ENCODE data around the gene CCDC107.

CCDC107 gene

DNA sequence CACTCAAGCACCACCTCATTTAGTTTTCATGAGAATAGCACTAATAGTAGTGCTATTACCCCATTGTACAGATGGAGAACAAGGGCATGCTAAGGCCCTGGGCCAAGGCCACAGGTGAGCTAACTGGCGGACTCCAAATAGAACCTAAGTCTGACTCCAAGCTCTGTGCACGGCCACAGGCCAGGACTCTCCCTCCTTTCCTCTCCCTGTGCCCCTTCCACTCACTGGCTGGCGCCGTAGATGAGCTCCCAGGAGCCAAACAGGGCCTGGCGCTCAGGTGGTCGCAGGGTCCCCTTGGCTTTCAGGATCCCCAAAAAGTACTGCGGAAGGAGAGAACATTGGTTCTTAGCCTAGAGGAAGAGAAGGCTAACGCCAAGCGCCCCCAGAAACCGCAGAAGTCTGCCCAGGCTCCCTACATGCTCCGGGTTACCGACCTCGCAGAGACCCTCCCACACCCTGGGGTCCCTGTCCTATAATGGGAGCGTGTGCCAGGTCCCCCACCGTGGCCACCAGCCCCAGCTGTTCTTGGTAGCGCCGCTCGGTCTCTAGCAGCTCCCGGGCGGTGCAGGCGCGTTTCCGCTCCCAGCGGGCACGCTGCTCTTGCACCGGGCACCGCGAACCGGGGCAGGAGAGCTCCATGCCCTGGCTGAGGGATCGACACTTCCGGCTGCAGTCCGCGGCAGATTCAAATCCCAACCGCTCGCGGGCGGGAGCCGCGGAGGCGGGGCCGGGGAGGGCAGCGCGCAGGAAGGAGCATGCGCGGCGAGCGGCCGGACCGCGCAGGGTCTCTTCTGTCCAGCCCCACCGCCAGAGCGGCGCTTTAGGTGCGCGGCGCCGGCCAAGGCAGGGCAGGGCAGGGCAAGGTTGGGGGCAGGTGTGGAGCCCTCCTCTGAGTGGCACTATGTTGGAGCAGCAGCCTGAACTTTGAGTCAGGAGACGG lies 6.7 kb downstream of the CCDC107 start, which contains the start of gene ARHGEF39:
ARHGEF39 (minus strand) TSS at position 665 of the 940 bp plus-strand sequence; CDS start at position 639, 26 bp downstream.
- DNase-seq, result peak; percentile 88

DNA sequence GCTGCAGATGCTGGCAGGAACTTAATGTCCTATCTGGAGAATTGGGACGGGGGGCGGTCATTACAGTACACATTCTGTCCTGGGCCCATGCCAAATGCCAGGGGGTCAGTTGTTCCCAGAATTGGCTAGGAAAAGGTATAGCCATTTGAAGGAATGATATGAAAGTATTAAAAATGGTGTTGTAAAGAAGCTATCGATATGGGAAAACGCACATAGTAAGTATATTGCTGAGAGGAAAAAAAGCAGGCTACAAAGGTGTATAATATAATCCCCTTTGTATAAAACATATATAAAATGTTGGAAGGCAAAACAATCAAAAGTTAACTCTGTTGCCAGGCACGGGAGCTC lies 7.4 kb downstream of the CCDC107 start:
- no peak for DNase-seq

DNA sequence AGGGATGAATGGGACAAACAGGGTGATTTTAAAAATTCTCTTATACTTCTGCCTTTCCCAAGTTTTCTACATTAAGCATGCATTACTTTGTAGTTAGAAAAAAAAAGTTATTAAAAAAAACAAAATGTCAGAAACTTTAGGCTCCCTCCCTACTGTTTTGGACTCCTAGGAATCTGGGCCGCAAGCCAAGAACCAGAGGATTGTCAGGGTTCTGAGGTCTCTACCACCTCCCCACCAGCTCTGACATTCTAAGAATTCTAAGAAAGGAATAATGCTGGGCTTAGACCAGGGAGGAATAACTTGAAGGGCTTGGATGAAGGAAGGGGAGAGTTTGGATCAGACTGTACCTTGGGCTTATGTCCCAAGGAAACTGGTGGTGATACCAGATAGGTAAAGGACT lies 8.0 kb downstream of the CCDC107 start:
- DNase-seq, result no peak

DNA sequence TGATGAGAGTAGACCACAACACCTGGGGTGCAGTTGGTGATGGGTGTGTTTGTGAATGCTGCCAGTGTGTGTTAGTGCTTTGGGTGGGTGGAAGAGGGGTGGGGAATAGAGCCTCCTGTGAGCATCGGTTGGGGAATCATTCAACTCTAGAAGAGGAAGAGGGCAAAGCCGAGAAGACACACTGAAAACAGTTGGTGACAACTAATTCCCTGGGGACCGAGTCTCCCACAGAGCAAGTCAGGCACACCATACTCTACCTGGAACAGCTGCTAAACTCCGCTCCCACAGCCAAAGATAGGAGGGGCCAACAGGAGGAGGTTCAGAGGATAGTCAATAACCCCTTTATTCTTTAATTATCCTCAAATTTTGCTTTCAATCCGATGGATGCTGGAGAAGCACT lies 8.5 kb downstream of the CCDC107 start:
- DNase-seq, result no peak

DNA sequence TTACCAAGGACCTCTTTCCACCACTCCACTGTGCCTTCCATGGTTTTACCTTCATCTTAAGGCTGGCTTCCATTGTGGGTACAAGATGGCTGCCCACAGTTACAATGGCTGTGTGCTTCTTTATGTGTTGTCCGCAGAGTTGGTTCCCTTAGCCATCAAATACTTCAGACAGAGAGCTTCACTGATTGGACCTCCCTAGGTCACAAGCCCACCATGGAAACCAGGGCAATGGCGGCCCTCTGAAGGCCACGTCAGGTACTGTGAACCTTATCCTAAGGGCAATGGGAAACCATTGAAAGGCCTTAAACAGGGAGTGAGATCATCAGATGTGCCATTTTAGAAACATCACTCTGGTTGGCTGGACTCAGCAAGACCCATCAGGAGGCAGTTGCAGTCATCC lies 9.8 kb downstream of the CCDC107 start:
- DNase-seq, result no peak

DNA sequence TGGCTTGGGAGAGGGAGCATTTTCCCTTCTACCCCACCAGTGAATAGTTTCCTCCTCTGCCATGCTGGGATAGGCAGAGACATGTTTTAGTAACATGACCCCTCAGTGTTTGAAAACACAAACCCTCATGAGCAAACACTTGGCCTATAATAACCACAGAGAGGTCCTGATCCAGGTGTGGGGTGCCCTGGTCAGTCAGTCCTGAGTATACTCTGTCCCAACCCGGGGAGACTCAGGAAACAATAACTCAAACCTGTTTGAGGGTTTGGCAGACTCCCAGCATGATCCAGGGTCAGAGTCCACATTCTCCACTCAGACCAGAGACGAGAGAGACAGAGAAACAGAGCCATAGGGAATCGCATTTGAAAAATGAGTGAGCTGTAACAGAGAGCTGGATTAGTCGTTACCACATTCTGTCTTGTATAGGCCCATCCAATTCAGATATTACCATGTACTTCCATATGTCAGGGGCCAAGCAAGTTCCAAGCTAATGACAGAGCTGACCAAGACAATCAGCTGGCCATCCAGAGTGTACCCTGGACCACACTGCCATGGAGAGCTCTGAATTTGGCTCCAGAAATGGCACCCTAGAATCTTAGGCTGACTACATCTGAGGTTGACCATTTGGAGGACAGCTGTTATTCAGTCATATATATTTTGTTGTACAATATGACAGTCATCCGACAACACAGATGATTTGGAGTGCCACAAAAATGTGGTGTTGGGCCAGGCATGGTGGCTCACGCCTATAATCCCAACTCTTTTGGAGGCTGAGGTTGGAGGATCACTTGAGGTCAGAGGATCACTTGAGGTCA lies 11.4 kb downstream of the CCDC107 start:
- no peak for DNase-seq

DNA sequence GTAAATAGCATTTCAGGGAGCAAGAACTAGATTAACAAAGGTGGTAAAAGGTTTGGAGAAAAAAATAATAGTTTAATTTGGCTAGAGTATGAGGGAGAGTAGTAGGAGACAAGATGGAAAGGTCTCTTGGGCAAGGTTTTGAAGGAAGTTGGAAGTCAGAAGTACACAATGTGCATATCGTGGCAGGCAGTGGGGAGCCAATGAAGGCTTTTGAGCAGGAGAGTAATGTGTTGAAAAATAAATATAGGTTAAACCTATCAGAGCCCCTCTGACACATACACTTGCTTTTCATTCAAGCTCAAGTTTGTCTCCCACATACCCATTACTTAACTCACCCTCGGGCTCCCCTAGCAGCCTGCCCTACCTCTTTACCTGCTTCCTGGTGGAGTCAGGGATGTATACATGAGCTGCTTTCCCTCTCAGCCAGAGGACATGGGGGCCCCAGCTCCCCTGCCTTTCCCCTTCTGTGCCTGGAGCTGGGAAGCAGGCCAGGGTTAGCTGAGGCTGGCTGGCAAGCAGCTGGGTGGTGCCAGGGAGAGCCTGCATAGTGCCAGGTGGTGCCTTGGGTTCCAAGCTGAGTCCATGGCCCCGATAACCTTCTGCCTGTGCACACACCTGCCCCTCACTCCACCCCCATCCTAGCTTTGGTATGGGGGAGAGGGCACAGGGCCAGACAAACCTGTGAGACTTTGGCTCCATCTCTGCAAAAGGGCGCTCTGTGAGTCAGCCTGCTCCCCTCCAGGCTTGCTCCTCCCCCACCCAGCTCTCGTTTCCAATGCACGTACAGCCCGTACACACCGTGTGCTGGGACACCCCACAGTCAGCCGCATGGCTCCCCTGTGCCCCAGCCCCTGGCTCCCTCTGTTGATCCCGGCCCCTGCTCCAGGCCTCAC lies 15.3 kb downstream of the CCDC107 start, which contains the start of gene CA9:
CA9 (plus strand) TSS at position 797 of the 893 bp plus-strand sequence; CDS start at position 829, 32 bp downstream.
- no peak for DNase-seq

DNA sequence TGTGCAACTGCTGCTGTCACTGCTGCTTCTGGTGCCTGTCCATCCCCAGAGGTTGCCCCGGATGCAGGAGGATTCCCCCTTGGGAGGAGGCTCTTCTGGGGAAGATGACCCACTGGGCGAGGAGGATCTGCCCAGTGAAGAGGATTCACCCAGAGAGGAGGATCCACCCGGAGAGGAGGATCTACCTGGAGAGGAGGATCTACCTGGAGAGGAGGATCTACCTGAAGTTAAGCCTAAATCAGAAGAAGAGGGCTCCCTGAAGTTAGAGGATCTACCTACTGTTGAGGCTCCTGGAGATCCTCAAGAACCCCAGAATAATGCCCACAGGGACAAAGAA lies 15.9 kb downstream of the CCDC107 start:
- no peak for DNase-seq

DNA sequence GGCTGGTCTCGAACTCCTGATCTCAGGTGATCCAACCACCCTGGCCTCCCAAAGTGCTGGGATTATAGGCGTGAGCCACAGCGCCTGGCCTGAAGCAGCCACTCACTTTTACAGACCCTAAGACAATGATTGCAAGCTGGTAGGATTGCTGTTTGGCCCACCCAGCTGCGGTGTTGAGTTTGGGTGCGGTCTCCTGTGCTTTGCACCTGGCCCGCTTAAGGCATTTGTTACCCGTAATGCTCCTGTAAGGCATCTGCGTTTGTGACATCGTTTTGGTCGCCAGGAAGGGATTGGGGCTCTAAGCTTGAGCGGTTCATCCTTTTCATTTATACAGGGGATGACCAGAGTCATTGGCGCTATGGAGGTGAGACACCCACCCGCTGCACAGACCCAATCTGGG lies 17.1 kb downstream of the CCDC107 start:
- no peak for DNase-seq

DNA sequence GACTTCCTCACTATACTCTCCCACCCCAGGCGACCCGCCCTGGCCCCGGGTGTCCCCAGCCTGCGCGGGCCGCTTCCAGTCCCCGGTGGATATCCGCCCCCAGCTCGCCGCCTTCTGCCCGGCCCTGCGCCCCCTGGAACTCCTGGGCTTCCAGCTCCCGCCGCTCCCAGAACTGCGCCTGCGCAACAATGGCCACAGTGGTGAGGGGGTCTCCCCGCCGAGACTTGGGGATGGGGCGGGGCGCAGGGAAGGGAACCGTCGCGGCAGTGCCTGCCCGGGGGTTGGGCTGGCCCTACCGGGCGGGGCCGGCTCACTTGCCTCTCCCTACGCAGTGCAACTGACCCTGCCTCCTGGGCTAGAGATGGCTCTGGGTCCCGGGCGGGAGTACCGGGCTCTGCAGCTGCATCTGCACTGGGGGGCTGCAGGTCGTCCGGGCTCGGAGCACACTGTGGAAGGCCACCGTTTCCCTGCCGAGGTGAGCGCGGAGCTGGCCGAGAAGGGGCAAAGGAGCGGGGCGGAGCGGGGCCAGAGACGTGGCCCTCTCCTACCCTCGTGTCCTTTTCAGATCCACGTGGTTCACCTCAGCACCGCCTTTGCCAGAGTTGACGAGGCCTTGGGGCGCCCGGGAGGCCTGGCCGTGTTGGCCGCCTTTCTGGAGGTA lies 17.8 kb downstream of the CCDC107 start:
- DNase-seq, result peak; percentile 85

DNA sequence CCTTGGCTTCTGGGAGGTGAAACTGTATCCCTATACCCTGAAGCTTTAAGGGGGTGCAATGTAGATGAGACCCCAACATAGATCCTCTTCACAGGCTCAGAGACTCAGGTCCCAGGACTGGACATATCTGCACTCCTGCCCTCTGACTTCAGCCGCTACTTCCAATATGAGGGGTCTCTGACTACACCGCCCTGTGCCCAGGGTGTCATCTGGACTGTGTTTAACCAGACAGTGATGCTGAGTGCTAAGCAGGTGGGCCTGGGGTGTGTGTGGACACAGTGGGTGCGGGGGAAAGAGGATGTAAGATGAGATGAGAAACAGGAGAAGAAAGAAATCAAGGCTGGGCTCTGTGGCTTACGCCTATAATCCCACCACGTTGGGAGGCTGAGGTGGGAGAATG lies 21.0 kb downstream of the CCDC107 start:
- DNase-seq, result no peak

DNA sequence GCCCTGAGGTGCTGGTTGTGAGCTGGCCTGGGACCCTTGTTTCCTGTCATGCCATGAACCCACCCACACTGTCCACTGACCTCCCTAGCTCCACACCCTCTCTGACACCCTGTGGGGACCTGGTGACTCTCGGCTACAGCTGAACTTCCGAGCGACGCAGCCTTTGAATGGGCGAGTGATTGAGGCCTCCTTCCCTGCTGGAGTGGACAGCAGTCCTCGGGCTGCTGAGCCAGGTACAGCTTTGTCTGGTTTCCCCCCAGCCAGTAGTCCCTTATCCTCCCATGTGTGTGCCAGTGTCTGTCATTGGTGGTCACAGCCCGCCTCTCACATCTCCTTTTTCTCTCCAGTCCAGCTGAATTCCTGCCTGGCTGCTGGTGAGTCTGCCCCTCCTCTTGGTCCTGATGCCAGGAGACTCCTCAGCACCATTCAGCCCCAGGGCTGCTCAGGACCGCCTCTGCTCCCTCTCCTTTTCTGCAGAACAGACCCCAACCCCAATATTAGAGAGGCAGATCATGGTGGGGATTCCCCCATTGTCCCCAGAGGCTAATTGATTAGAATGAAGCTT lies 21.8 kb downstream of the CCDC107 start:
- DNase-seq, result no peak

DNA sequence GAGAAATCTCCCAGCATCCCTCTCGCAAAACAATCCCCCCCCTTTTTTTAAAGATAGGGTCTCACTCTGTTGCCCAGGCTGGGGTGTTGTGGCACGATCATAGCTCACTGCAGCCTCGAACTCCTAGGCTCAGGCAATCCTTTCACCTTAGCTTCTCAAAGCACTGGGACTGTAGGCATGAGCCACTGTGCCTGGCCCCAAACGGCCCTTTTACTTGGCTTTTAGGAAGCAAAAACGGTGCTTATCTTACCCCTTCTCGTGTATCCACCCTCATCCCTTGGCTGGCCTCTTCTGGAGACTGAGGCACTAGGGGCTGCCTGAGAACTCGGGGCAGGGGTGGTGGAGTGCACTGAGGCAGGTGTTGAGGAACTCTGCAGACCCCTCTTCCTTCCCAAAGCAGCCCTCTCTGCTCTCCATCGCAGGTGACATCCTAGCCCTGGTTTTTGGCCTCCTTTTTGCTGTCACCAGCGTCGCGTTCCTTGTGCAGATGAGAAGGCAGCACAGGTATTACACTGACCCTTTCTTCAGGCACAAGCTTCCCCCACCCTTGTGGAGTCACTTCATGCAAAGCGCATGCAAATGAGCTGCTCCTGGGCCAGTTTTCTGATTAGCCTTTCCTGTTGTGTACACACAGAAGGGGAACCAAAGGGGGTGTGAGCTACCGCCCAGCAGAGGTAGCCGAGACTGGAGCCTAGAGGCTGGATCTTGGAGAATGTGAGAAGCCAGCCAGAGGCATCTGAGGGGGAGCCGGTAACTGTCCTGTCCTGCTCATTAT lies 22.4 kb downstream of the CCDC107 start:
- no peak for DNase-seq

DNA sequence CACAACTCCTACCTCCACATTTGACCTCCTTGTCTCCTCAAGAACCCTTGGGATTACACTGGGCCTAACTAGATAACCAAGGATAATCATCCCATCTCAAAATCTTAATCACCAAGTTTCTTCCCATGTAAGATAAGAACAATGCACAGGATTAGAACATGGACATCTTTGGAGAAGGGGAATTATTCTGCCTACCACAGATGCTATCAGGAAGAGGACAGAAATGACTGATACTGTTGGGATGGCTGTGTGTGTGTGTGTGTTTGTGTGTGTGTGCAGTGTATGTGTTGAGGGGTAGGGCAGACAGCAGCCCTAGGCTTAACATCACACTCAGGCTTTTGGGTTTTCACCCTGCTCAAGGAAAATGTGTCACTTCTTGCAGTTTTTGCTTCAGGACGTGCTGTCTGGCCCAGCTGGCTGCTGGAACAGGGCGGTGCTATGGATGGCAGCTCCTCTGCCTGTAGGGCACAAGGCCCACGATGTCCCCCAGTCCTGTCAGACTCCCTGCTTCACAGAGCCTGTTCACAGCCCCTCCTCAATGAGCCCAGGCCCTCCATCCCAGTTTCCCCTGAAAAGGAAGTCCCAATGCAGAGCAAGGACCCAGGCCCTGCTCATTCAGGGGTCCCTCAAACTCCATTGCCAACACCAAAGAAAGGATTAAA lies 23.4 kb downstream of the CCDC107 start:
- DNase-seq, result no peak

DNA sequence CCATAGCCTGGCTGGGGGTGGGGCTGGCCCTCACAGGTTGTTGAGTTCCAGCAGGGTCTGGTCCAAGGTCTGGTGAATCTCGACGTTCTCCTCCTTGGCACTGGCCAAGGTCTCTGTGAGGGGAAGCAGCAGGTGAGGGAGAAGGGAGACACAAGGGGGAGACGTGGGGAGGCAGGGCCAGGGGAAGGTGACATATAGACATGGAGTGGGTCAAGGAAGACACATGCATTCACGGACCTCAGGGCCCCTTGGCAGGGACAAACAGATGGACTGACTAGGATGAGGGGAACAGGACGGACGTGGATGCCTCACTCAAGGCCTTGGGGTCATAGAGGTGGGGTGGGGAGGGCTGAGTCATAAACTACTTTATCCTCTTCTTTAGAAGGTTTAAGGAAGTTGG lies 24.0 kb downstream of the CCDC107 start:
- no peak for DNase-seq

DNA sequence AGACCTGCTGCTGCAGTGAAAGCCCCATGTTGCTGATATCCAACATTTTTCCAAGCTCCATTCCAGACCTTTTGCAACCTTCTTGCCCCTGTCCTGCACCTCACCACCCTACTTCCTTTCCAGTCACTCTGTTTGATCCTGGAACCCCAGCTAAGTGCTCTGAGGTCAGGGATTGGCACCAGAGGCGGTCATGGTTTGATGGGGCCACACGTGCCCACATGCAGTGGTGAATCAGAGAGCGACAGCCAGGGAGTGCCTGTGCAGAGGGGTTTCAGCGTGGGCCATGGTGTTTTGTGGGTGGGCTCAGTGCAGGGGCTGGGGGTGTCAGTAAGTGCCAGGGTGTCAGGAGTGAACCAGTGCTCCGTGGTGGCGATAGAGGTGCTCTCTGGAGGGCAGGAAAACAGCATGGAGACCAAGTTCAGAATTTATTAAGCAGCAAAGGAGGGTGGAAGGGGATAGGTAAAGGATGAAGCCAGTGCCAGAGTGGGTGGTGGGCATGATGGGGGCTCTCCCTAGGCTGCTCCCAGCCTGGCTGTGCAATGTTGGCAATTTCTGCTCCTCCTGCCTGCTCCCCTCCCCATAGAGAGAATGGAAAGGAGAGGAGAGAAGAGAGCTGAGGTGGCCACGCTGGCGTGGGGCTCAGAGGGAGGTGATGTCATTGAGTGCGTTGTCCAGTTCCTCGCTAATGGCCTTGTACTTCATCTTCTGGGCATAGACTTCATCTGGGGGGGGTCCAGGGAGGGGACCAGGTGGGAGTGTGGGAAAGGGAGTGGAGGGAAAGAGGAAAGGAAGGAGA lies 24.6 kb downstream of the CCDC107 start:
- no peak for DNase-seq

DNA sequence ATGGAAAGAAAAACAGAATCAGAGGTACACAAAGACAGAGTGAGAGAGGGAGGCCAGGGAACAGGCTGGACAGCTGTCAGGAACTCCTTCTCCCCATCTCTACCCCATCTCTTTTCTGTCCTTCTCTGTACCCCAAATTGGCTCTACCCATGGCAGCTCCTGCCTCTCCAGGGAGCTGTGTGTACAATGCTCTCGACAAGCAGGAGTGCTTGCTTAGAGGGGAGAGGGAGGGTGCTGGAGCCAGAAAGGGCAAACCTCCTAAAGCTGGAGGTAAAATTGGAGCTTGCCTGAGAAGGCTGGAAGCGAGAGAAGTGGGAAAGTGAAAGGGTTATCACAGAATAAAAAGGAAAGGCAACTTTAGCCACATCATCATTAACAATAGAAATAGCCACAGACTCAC lies 25.2 kb downstream of the CCDC107 start:
- no peak for DNase-seq

DNA sequence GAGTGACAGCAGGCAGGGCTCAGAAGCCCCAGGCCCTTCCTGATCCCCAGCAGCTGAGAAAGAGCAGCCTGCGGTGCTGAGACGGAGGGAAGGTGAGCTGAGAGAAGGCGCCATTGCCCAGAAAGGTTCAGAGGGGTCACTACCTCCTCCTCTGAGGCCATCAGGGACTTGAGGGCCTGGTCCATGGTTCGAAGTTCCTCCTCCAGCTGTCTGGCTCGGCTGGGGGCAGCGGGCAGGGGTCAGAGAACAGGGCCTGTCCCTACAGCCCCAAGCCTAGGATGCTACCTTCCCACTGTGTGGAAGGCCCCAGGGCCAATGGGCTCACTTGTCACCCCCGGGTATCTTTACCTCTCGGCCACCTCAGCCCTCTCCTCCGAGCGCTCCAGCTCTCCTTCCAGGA lies 26.8 kb downstream of the CCDC107 start:
- no peak for DNase-seq

DNA sequence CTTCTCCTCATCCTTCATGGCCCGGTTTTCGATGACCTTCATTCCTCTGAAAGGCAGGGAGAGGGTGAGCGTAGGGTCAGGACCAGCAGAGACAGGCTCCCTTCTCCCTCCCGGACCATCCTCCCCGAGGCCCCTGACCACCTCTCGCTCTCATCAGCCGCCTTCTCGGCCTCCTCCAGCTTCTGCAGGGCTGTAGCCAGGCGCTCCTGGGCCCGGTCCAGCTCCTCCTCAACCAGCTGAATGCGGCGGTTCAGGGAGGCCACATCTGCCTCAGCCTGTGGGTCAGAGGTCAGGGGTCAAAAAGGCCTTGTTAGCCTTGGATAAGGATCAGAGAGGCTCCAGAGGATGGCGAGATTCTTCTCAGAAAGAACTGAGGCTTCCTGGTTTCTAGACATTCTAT lies 27.4 kb downstream of the CCDC107 start:
- DNase-seq, result no peak
